Smooth muscle cell (in vitro differentiated cells): ENCODE measurements around the gene SIN3B. TPM values are rescaled to one million over a fixed set of nuclear protein-coding genes. Genes with fewer than 3 reads are reported as not detected.

Experiments
- DNase-seq: peaks from one replicate; lab custom pipeline; 2025; ENCODE audit not compliant: unreplicated experiment; lab: John Stamatoyannopoulos, UW
- H2AFZ ChIP-seq: fragments of 200-600 bp; sonication (generic); 2 replicates; pipeline ENCODE4 v1.6.0; 2016; ENCODE audit warnings: antibody characterized with exemption, low read depth, mild to moderate bottlenecking
- H3F3A ChIP-seq: fragments of 200-600 bp; sonication (generic); 2 replicates; pipeline ENCODE4 v1.6.0; 2017; ENCODE audit warnings: antibody characterized with exemption, low read depth
- H3K27ac ChIP-seq: fragments of 200-600 bp; sonication (generic); 2 replicates; pipeline ENCODE4 v1.5.1; 2016; ENCODE audit warnings: low read depth, mild to moderate bottlenecking
- H3K27me3 ChIP-seq: fragments of 200-600 bp; sonication (generic); 2 replicates; pipeline ENCODE4 v1.6.1; 2016; ENCODE audit warnings: low read depth, mild to moderate bottlenecking
- H3K36me3 ChIP-seq: fragments of 200-600 bp; sonication (generic); 2 replicates; pipeline ENCODE4 v1.5.1; 2016; ENCODE audit warnings: low read depth
- H3K4me1 ChIP-seq: fragments of 200-600 bp; sonication (generic); 2 replicates; pipeline ENCODE4 v1.5.1; 2016; ENCODE audit warnings: low read depth
- H3K4me2 ChIP-seq: fragments of 200-600 bp; sonication (generic); 2 replicates; pipeline ENCODE4 v1.6.0; 2016; ENCODE audit warnings: mild to moderate bottlenecking
- H3K4me3 ChIP-seq: fragments of 200-600 bp; sonication (generic); 2 replicates; pipeline ENCODE4 v1.5.1; 2016; ENCODE audit warnings: mild to moderate bottlenecking
- H3K79me2 ChIP-seq: fragments of 200-600 bp; sonication (generic); 2 replicates; pipeline ENCODE4 v1.6.0; 2016; ENCODE audit warnings: low read depth, mild to moderate bottlenecking
- H3K9ac ChIP-seq: fragments of 200-600 bp; sonication (generic); 2 replicates; pipeline ENCODE4 v1.6.0; 2016; ENCODE audit warnings: low read depth
- H3K9me3 ChIP-seq: fragments of 200-600 bp; sonication (generic); replicated peaks from 2 replicates; pipeline ENCODE4 v1.5.1; 2016; ENCODE audit warnings: low read depth
- H4K20me1 ChIP-seq: fragments of 200-600 bp; sonication (generic); 2 replicates; pipeline ENCODE4 v1.6.0; 2016; ENCODE audit warnings: low read depth
- WGBS: methylation state at CpG from one replicate; pipeline ENCODE4 v1.1.7; 2016; ENCODE audit warnings: low lambda C conversion rate; 5-methylcytosine and 5-hydroxymethylcytosine counted together
- polyA plus RNA-seq: library from polyadenylated mRNA; unstranded; fragments of >200 nt; fragmentation: Nextera tagmentation; extraction: Ambion mirVana; gene quantifications from 2 replicates; pipeline ENCODE4 v1.2.1, GENCODE V29; 2016
- total RNA-seq: library from RNA; depleted of rRNA; stranded (reverse); fragments of >200 nt; gene quantifications from 2 replicates; pipeline ENCODE4 v1.2.3, GENCODE V29; 2014
- TF ChIP-seq, protein P1 (sequence below): fragments of 200-600 bp; sonication (generic); IDR thresholded peaks from 2 replicates; pipeline ENCODE4 v1.5.1; 2017; ENCODE audit warnings: borderline replicate concordance, mild to moderate bottlenecking, antibody characterized with exemption; ENCODE audit not compliant: insufficient read depth, poor library complexity, severe bottlenecking

The SIN3B gene
- total and polyA plus RNA-seq, 2 experiments from 2014 or later, result 16.5 to 25.1 TPM

DNA sequence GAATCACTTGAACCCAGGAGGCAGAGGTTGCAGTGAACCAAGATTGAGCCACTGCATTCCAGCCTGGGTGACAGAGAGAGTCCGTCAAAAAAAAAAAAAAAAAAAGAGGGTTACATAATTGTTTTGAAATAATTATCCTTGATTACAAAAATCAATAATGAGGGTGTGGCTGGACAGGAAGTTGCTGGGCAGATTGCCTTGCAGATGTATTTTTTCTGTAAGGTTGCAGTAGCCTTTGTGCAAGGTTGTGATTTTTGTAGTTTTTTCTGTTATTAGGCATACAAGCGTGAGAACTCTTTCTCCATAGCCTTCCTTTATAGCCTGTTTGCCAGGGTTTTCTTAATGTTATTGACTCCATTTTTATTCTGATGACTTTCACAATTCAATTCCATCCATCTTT, 40.7 kb upstream of the SIN3B start:
- DNase-seq, result no peak
- H3F3A ChIP-seq, result no peaks in the 10 kb centered on the region
- no peaks in the 10 kb centered on the region for H3K27me3 ChIP-seq
- H3K4me2 ChIP-seq, result no peak overlapping the region
- H3K27ac ChIP-seq, result no peak overlapping the region
- H3K4me1 ChIP-seq, result no peaks in the 10 kb centered on the region
- TF ChIP-seq, protein P1, sequence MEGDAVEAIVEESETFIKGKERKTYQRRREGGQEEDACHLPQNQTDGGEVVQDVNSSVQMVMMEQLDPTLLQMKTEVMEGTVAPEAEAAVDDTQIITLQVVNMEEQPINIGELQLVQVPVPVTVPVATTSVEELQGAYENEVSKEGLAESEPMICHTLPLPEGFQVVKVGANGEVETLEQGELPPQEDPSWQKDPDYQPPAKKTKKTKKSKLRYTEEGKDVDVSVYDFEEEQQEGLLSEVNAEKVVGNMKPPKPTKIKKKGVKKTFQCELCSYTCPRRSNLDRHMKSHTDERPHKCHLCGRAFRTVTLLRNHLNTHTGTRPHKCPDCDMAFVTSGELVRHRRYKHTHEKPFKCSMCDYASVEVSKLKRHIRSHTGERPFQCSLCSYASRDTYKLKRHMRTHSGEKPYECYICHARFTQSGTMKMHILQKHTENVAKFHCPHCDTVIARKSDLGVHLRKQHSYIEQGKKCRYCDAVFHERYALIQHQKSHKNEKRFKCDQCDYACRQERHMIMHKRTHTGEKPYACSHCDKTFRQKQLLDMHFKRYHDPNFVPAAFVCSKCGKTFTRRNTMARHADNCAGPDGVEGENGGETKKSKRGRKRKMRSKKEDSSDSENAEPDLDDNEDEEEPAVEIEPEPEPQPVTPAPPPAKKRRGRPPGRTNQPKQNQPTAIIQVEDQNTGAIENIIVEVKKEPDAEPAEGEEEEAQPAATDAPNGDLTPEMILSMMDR, result no peak
- no peak overlapping the region for H2AFZ ChIP-seq
- H3K4me3 ChIP-seq, result no peak overlapping the region
- H3K36me3 ChIP-seq, result no peaks in the 10 kb centered on the region
- H3K9me3 ChIP-seq, result peaks cover 5% of the 10 kb centered on the region
- 98% methylated on average over 2 of the region's 2 CpGs for WGBS
- H3K79me2 ChIP-seq, result no peaks in the 10 kb centered on the region
- H4K20me1 ChIP-seq, result no peaks in the 10 kb centered on the region
- no peak overlapping the region for H3K9ac ChIP-seq

DNA sequence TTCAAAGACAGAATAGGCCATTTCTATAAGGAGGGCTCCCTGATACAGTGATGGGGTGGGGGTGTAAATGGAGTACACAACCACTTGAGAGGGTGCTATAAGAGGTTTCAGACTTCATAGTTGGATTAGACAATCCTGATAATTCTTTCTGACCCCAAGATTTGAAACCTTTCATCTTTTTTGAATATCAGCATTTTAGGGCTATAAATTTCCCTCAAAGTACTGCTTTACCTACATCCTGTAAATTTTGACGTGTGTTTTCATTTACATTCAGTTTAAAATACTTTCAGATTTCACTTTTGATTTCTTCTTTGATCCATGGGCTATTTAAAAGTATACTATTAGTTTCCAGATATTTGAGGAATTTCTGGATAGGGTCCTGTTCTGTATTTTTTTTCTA, 40.0 kb upstream of the SIN3B start:
- Histone ChIP-seq H3F3A (no peaks in the 10 kb centered on the region), H3K36me3 (no peaks in the 10 kb centered on the region), H3K27ac (no peak overlapping the region), H2AFZ (no peak overlapping the region), H4K20me1 (no peaks in the 10 kb centered on the region), H3K4me2 (no peak overlapping the region), H3K27me3 (no peaks in the 10 kb centered on the region), H3K4me1 (no peaks in the 10 kb centered on the region), H3K4me3 (no peak overlapping the region), H3K9me3 (peaks cover 5% of the 10 kb centered on the region), H3K79me2 (no peaks in the 10 kb centered on the region), H3K9ac (no peak overlapping the region)
- no peak for DNase-seq
- WGBS, result 90% methylated on average over 1 of the region's 1 CpG
- TF ChIP-seq, protein P1, result no peak

DNA sequence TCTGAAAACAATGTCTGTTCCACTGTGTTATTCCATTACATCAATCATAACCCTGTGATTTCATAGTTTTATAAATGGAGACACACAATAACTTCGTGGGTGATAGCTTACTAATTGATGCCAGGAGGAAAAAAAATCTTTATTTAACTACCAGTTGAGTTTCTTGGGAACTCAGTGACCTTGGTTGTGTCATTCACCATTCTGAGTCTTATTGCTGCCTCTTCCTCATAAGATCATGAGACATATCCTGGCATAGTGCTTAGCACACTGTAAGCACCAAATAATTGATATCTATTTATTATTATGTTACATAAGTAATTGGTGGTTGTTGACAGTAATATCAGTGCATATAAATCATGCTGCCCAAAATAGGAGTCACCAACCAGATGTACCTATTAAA, 39.1 kb upstream of the SIN3B start:
- H3K4me3 ChIP-seq, result no peak overlapping the region
- no peak overlapping the region for H3K4me2 ChIP-seq
- 70% methylated on average over 1 of the region's 1 CpG for WGBS
- H3K36me3 ChIP-seq, result no peaks in the 10 kb centered on the region
- no peaks in the 10 kb centered on the region for H4K20me1 ChIP-seq
- no peak overlapping the region for H3K27ac ChIP-seq
- H3K9ac ChIP-seq, result no peak overlapping the region
- H3K27me3 ChIP-seq, result no peaks in the 10 kb centered on the region
- H3F3A ChIP-seq, result no peaks in the 10 kb centered on the region
- H2AFZ ChIP-seq, result no peak overlapping the region
- no peaks in the 10 kb centered on the region for H3K79me2 ChIP-seq
- DNase-seq, result no peak
- TF ChIP-seq, protein P1, result no peak
- H3K4me1 ChIP-seq, result no peaks in the 10 kb centered on the region
- peaks cover 5% of the 10 kb centered on the region for H3K9me3 ChIP-seq

DNA sequence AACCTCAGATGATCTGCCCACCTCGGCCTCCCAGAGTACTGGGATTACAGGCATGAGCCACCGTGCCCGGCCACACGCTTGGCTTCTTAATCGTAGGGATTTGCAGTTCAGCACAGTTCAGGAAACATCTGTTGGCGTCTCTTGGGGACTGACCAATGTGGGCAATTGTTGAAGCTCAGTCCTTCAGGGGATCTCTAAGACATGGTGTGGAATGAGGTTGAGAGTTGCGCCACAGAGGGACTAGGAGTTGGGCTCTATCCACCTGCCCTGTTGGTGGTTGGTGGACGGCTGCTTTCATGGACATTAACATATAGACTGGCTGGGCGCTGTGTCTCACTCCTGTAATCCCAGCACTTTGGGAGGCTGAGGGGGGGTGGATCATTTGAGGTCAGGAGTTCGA, 37.3 kb upstream of the SIN3B start:
- no peaks in the 10 kb centered on the region for H3K36me3 ChIP-seq
- no peak overlapping the region for H2AFZ ChIP-seq
- no peak for DNase-seq
- no peak overlapping the region for H3K4me3 ChIP-seq
- TF ChIP-seq, protein P1, result no peak
- H3K4me1 ChIP-seq, result no peaks in the 10 kb centered on the region
- H3K9me3 ChIP-seq, result peaks cover 5% of the 10 kb centered on the region
- no peaks in the 10 kb centered on the region for H3F3A ChIP-seq
- no peaks in the 10 kb centered on the region for H3K27me3 ChIP-seq
- H4K20me1 ChIP-seq, result no peaks in the 10 kb centered on the region
- H3K27ac ChIP-seq, result no peak overlapping the region
- no peaks in the 10 kb centered on the region for H3K79me2 ChIP-seq
- 90% methylated on average over 10 of the region's 10 CpGs for WGBS
- no peak overlapping the region for H3K9ac ChIP-seq
- H3K4me2 ChIP-seq, result no peak overlapping the region
